SJCRH30 (cell line): ENCODE results near the gene KRTAP17-1. TPM values are rescaled to one million over a fixed set of nuclear protein-coding genes. Genes with fewer than 3 reads are reported as not detected.
"Not testable (repeated sequence)": the region's sequence is repeated elsewhere in the genome, so short reads cannot be mapped to it uniquely, and the experiment has no call there.

Experiments used
- DNase-seq, 2 experiments: peaks; one replicate each; pipeline ENCODE4 v3.0.0-alpha.2; 2015 to 2020
- H3K27ac ChIP-seq: fragments of 250-450 bp; sonication (Bioruptor Pico); 2 replicates; pipeline ENCODE4 v1.5.1; 2020; ENCODE audit warnings: mild to moderate bottlenecking, moderate library complexity
- H3K27me3 ChIP-seq: fragments of 250-450 bp; sonication (Bioruptor Pico); 2 replicates; pipeline ENCODE4 v1.5.1; 2020; ENCODE audit warnings: mild to moderate bottlenecking, moderate library complexity
- H3K36me3 ChIP-seq: fragments of 250-450 bp; sonication (Bioruptor Pico); 2 replicates; pipeline ENCODE4 v1.5.1; 2020; ENCODE audit warnings: mild to moderate bottlenecking, moderate library complexity
- H3K4me1 ChIP-seq: fragments of 250-450 bp; sonication (Bioruptor Pico); 2 replicates; pipeline ENCODE4 v1.5.1; 2020; ENCODE audit warnings: mild to moderate bottlenecking, moderate library complexity
- H3K4me3 ChIP-seq: fragments of 250-450 bp; sonication (Bioruptor Pico); 2 replicates; pipeline ENCODE4 v1.5.1; 2020; ENCODE audit warnings: mild to moderate bottlenecking, moderate library complexity
- H3K9me3 ChIP-seq: fragments of 250-450 bp; sonication (Bioruptor Pico); replicated peaks from 2 replicates; pipeline ENCODE4 v1.5.1; 2020; ENCODE audit warnings: mild to moderate bottlenecking, moderate library complexity
- total RNA-seq: library from RNA; depleted of rRNA; stranded (reverse); fragments of >200 nt; shearing (Covaris generic); gene quantifications from 2 replicates; pipeline ENCODE4 v1.2.3, GENCODE V29; 2014

Gene KRTAP17-1
- total RNA-seq, 1 experiment from 2014 or later = not detected

DNA sequence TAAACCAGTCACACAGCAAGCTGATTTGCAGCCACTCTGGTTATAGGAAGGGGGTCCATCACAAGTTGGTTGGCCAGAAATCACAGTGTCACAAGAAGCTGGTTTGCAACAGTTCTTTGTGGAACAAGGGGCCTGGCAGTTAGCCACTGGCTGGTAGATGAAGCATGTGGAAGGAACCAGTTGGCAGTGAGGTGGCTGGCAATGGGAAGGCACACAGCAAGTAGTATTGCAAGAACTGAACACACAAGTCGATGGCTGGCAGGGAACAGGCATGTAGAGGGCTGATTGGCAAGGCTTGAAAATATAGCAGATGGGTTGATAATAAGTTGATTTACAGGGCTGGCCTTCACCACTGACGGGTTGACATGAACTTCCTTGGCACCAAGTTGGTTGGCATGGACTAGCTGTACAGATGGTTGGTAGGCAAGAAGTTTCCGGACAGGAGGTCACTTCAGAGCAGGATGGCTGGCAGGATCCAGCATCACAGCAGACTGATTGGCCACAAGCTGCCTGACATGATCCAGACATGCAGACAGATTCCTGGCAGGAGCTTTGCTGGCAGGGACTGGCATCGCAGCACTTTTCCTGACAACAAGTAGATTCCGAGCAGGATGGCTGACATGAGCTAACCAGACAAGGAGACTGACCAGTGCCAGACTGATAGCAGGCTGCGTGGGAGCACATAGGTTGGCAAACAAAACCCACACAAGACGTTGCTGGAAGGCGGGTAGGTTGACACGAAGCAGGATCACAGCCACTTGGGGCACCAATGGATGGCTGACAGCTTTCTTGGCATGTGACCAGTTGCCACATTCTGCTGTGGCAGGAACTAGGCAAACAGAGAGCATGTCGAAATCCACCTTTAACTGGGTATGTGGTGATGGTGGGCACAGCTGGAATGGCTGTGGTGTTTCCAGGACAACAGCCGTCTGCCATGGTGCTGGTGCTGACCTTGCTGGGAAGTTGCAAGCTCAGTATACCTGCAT is 13.3 kb downstream of the KRTAP17-1 start, which contains the start of gene KRTAP29-1:
KRTAP29-1 (minus strand) TSS at position 936 of the 986 bp plus-strand sequence; CDS start at position 936, 0 bp downstream.
- H3K27me3 ChIP-seq = no peaks in the 10 kb centered on the region
- DNase-seq = no peak
- H3K9me3 ChIP-seq = no peaks in the 10 kb centered on the region

DNA sequence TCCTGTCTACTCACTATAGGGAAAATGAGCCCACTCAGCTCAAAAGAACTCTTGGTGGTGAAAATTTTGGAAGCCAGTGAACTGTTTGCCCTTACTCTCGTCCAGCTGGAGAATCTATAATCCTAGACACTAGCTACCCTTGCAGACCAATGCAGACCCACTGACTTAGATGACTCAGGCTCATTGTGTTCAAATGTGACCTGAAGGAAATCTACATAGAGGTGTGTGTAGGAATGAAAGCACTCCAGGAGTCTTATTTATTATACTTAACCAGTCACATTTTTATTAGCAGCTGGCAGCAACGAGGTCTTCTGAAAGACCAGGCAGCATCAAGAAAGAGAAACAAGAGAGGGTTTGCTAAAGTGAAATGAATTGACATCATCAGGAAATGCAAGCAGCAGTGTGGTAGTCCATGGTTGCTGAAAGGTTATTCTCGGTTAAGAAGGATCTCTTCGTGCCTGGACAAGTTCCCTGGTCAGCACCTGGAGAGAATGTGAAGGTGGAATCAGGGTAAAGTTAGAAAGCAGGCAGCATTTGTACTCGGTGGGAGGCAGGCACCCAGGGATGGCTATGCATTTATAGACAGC is 14.2 kb downstream of the KRTAP17-1 start:
- Histone ChIP-seq H3K9me3 (no peaks in the 10 kb centered on the region), H3K36me3 (no peaks in the 10 kb centered on the region), H3K27me3 (no peaks in the 10 kb centered on the region), H3K27ac (no peak overlapping the region), H3K4me3 (no peak overlapping the region), H3K4me1 (no peaks in the 10 kb centered on the region)
- no peak for DNase-seq

More for the DNA sequence above, 13.3 kb downstream of the KRTAP17-1 start, which contains the start of gene KRTAP29-1:
- Histone ChIP-seq H3K4me1 (no peaks in the 10 kb centered on the region), H3K36me3 (no peaks in the 10 kb centered on the region), H3K27ac (no peak within 1 kb of the TSS), H3K4me3 (no peak within 1 kb of the TSS)

DNA sequence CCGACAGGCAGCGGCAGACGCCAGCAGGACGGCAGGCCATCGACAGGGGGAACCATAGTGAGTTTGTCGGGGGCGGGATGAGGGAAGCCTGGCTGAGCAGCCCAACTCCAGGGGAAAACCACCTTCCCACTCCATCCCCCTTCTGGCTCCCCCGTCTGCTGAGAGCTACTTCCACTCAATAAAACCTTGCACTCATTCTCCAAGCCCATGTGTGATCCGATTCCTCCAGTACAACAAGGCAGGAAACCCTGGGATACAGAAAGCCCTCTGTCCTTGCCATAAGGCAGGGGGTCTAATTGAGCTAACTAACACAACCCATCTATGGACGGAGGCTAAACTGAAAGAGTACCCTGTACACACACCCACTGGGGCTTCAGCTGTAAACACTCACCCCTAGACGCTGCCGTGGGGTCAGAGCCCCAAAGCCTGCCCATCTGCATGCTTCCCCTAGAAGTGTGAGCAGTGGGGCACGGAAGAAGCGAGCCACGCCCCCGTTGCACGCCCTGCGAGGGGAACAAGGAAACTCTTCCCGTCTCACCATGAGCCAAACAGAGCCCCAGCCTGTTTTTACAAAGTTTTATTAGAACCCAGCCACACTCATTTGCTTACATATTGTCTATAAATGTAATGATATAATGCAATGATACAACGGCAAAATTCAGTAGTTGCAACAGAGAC is 16.9 kb downstream of the KRTAP17-1 start:
- no peak for DNase-seq
- no peaks in the 10 kb centered on the region for H3K27me3 ChIP-seq
- no peaks in the 10 kb centered on the region for H3K4me1 ChIP-seq
- no peaks in the 10 kb centered on the region for H3K9me3 ChIP-seq
- H3K4me3 ChIP-seq = no peak overlapping the region
- no peak overlapping the region for H3K27ac ChIP-seq
- H3K36me3 ChIP-seq = no peaks in the 10 kb centered on the region

DNA sequence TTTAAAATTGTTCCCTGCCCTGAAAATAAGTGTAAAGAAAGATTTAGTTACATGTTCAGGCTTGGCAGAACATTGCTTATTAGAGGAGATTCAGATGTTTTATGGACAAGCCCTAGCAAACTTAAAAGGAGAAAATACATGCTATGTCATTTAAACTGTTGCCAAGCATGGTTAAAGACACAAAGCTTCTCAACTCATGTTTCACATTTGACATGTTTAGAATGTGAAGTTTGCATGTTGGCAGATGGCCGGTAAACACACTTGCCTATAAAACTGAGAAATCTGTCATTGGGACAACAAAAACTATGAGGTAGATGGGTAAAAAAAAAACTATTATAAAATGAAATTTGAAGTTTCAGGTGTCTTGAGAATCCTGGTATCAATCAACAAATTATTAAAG is 18.7 kb downstream of the KRTAP17-1 start:
- Histone ChIP-seq H3K4me3 (no peak overlapping the region), H3K27ac (no peak overlapping the region), H3K27me3 (no peaks in the 10 kb centered on the region), H3K36me3 (no peaks in the 10 kb centered on the region), H3K4me1 (no peaks in the 10 kb centered on the region), H3K9me3 (no peaks in the 10 kb centered on the region)
- no peak for DNase-seq

DNA sequence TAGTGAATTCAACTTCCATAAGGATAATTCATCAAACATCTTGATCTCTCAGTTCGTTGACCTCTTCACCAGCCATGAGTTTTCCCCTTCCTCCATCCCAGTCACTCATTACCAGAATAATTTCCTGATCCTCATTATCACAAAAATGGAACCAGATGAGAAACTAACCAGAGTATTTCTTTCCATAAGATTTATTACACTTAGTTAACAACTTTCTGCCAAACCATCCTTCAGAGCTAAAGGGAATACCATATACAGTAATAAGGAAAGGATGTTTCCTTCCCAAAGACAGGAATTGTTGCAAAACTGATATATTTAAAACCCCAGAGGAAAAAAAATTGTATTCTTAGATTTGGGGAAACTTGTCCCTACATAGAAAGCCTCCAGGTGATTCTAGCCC is 21.5 kb downstream of the KRTAP17-1 start:
- Histone ChIP-seq H3K27ac (no peak overlapping the region), H3K4me3 (no peak overlapping the region), H3K36me3 (no peaks in the 10 kb centered on the region), H3K4me1 (no peaks in the 10 kb centered on the region), H3K27me3 (no peaks in the 10 kb centered on the region), H3K9me3 (no peaks in the 10 kb centered on the region)
- DNase-seq = no peak

DNA sequence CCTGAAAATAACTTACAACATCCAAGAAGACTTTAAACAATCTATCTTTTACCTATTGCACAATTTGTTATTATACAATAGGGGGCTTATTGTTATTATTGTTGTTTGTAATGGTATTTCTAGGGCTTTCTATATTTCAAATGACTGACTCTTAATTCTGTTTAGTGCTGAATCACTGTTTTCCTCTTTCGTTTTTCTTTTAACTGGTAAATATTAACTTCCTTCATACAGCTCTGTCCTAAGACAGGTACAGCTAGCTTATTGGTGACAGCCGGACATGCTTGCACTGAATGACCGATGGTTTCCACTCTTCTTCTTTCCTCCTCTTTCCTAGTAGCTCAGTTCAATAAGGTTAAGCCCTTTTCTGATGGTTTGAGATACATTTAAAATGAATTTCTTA is 28.5 kb downstream of the KRTAP17-1 start:
- Histone ChIP-seq H3K4me1 (peaks cover 26% of the 10 kb centered on the region), H3K27ac (no peak overlapping the region), H3K9me3 (no peaks in the 10 kb centered on the region), H3K4me3 (no peak overlapping the region), H3K36me3 (no peaks in the 10 kb centered on the region), H3K27me3 (no peaks in the 10 kb centered on the region)
- no peak for DNase-seq

DNA sequence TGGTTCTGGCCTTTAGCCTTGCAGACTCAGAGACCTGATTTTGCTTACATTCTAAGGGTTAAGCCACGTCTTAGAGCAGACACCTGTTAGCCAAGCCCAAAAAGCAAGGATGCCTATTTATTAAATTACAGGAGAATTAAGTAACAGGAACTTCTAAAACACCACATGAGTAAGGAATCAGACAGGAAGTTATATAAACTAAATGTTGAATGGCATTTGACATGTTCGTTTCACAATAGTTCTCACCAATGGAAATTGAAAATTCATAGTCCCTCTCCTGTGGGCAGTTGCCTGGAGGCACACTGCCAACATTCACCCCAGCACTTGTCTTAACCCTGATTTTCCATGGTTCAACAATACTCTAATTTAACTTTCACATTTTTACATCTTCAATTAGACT is 31.0 kb downstream of the KRTAP17-1 start:
- H3K27ac ChIP-seq = peak overlapping the region; percentile 22; the same call in 1 of the 2 replicates
- peaks cover 28% of the 10 kb centered on the region for H3K4me1 ChIP-seq
- no peak overlapping the region for H3K4me3 ChIP-seq
- H3K36me3 ChIP-seq = no peaks in the 10 kb centered on the region
- H3K27me3 ChIP-seq = no peaks in the 10 kb centered on the region
- H3K9me3 ChIP-seq = no peaks in the 10 kb centered on the region
- no peak for DNase-seq

DNA sequence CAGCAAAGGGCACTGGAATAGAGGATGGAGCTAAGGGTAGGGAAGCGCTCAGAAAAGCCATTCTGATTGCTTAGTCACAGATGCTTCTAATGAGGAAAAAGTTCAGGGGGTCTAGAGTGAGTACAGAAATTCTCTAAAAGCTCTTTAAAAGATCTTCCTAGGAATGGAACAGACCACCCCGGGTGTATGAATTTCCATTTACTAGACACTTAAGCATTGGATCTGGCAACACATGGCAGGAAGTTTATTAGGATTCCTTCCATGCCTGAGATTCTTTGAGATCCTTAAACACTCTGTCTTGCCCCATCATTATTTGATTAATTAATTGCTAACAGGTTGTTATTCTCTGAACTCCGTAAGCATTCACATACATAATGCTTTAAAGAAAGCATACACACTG is 31.5 kb downstream of the KRTAP17-1 start:
- no peak overlapping the region for H3K4me3 ChIP-seq
- DNase-seq = peak; percentile 26 to 32
- no peaks in the 10 kb centered on the region for H3K27me3 ChIP-seq
- peak overlapping the region; percentile 27; the same call in 1 of the 2 replicates for H3K27ac ChIP-seq
- no peaks in the 10 kb centered on the region for H3K9me3 ChIP-seq
- no peaks in the 10 kb centered on the region for H3K36me3 ChIP-seq
- H3K4me1 ChIP-seq = peaks cover 29% of the 10 kb centered on the region

DNA sequence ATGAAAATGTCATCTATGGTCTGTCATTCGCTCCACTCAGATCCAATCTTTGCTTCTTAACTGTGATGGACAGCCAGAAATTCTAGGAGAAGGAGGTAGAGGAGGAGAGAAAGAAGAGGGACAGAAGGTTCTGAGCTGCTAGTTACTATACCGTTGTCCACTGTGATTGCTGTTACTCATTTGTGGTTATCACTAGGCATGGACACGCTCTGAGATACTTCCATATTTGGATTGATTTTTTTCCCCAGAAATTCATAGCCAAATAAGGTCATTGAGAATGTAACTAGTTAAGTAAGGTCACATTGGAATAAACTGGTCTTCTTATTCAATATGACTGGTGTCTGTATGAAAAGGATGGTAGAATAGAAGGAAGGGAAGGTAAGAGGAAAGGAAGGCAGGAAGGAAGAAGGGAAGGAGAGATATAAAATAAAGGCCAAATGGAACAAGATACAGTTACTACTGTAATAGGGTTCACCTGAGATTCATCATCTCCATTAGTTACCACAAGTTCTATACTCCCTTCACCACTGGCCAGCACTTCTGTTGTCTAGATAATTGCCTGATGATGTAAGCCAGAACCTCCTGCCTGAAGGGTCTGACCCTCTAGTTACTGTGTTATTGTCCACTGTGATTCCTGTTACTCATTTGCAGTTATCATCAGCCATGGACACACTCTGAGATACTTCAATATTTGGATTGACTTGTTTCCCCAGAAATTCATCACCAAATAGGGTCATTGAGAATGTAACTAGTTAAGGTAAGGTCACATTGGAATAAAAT is 37.1 kb downstream of the KRTAP17-1 start:
- DNase-seq = no peak
- H3K9me3 ChIP-seq = no peaks in the 10 kb centered on the region
- no peaks in the 10 kb centered on the region for H3K36me3 ChIP-seq
- no peak overlapping the region for H3K27ac ChIP-seq
- H3K27me3 ChIP-seq = no peaks in the 10 kb centered on the region
- H3K4me1 ChIP-seq = peaks cover 8% of the 10 kb centered on the region; the same call in 1 of the 2 replicates
- no peak overlapping the region for H3K4me3 ChIP-seq

DNA sequence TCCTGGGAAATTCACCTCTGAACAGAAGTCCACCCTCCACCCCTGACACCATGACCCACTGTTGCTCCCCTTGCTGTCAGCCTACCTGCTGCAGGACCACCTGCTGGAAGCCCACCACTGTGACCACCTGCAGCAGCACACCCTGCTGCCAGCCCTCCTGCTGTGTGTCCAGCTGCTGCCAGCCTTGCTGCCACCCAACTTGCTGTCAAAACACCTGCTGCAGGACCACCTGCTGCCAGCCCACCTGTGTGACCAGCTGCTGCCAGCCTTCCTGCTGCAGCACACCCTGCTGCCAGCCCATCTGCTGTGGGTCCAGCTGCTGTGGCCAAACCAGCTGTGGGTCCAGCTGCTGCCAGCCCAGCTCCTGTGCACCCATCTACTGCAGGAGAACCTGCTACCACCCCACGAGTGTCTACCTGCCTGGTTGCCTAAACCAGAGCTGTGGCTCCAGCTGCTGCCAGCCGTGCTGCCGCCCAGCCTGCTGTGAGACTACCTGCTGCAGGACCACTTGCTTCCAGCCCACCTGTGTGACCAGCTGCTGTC is 39.8 kb downstream of the KRTAP17-1 start, which contains the start of gene KRTAP9-7:
KRTAP9-7 (plus strand) TSS at position 51 of the 543 bp plus-strand sequence; CDS start at position 51, 0 bp downstream.
- H3K27ac ChIP-seq, H3K4me3 ChIP-seq, H3K4me1 ChIP-seq, DNase-seq, H3K27me3 ChIP-seq, H3K36me3 ChIP-seq, H3K9me3 ChIP-seq: not testable (repeated sequence)

DNA sequence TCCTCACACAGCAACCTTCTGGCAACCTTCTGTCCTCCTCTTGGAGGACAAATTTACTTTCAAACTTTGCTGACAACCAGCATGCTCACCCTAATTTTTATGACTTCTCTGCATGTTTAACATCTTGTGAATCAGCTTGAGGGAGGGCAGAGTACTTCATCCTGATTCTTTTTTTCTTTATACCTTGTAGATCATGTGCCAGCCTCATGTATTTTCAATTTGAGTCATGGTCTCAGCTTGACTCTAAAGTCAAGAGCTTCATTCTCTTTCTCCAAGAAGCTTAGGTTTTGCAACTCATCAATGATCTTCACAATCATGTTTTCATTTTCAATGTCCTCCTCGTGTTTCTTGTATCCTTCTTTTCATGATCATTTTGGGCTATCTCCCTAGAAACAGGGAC is 43.7 kb downstream of the KRTAP17-1 start:
- Histone ChIP-seq H3K4me1 (no peaks in the 10 kb centered on the region), H3K36me3 (no peaks in the 10 kb centered on the region), H3K9me3 (no peaks in the 10 kb centered on the region), H3K27me3 (no peaks in the 10 kb centered on the region), H3K27ac (no peak overlapping the region), H3K4me3 (no peak overlapping the region)
- no peak for DNase-seq

DNA sequence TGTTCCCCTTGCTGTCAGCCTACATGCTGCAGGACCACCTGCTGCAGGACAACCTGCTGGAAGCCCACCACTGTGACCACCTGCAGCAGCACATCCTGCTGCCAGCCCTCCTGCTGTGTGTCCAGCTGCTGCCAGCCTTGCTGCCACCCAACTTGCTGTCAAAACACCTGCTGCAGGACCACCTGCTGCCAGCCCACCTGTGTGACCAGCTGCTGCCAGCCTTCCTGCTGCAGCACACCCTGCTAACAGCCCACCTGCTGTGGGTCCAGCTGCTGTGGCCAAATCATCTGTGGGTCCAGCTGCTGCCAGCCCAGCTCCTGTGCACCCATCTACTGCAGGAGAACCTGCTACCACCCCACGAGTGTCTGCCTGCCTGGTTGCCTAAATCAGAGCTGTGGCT is 44.2 kb downstream of the KRTAP17-1 start:
- not testable (repeated sequence) for H3K36me3 ChIP-seq, H3K27me3 ChIP-seq, H3K4me1 ChIP-seq, H3K27ac ChIP-seq, H3K9me3 ChIP-seq, H3K4me3 ChIP-seq, DNase-seq

DNA sequence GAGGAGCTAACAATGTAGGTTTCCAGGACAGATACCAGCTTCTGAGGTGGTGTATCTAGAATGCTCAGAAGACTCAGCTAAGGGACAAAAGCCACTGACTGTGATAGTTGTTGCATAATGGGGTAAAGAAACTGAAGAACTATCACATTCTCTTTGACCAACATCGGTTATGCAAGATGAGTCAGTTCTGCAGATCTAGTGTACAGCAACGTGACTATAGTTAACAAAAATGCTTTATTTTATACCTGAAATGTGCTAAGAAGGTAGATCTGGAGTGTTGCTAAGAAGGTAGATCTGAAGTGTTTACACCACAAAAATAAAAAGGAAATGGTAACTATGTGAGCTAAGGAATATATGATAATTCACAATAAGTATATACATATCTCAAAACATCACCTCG is 47.8 kb downstream of the KRTAP17-1 start:
- Histone ChIP-seq H3K4me3 (no peak overlapping the region), H3K4me1 (no peaks in the 10 kb centered on the region), H3K27ac (no peak overlapping the region), H3K27me3 (no peaks in the 10 kb centered on the region), H3K36me3 (no peaks in the 10 kb centered on the region), H3K9me3 (no peaks in the 10 kb centered on the region)
- no peak for DNase-seq

DNA sequence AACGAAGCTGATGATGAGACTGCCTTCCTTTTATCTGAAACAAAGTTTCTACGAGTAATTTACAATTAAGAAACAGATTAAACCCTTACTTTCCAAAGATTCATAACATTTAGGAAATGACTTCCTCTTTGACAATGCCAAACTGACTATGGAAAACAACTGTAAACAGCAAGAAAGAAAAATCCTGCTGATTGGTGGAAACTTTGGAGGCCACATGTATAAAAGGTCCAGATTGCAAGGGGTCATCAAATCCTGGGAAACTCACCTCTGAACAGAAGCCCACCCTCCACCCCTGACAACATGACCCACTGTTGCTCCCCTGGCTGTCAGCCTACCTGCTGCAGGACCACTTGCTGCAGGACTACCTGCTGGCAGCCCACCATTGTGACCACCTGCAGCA is 50.4 kb downstream of the KRTAP17-1 start, which contains the start of gene KRTAP9-6:
KRTAP9-6 (plus strand) TSS at position 301 of the 400 bp plus-strand sequence; CDS start at position 301, 0 bp downstream.
- Histone ChIP-seq H3K27me3 (no peaks in the 10 kb centered on the region), H3K27ac (no peak within 1 kb of the TSS), H3K4me3 (no peak within 1 kb of the TSS), H3K36me3 (no peaks in the 10 kb centered on the region), H3K4me1 (no peaks in the 10 kb centered on the region), H3K9me3 (no peaks in the 10 kb centered on the region)
- no peak for DNase-seq
